Measurements from ENCODE around the gene KIAA1328.
"Not testable (repeated sequence)": the region's sequence is repeated elsewhere in the genome, so short reads cannot be mapped to it uniquely, and the experiment has no call there.

Gene KIAA1328

DNA sequence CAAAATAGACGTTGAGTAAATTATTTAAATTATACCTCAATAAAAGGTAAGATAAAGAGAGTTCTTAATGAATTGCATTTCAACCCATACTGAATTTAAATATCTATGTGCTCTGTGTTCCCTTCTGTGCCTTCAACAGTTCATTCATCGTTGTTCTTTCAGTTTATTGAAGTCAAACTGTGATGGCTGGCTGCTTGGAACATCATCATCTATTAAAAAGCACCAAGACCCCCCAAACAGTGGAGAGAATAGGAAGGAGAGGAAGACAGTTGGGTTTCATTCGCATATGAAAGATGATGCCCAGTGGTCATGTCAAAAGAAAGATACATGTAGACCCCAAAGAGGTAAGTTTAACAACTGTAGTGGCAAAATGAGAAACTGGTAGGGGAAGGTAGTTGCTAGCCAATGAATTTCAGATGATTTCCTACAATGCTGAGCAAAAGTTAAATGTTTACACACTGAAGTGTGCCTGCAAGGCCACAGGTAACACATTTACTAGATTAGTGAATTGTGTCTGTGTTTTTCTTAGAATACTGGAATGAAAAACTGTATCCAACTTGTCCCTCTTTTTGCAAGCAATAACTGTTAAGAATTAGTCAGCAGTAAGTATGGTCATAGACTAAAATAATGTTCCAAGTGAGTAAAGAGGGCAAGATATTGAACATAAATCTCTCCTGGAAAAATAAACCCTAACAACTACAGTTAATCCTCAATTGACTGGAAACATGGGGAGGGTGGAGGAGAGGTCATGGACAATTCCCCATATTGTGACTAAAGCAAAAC, 331.3 kb downstream of the KIAA1328 start:
- Histone ChIP-seq H3K36me3 (ENCODE audit: insufficient read depth, low read length) (no peaks in the 10 kb centered on the region), H3K9me3 (ENCODE audit: low read length) (no peaks in the 10 kb centered on the region), H3K4me1 (ENCODE audit: insufficient read depth, low read length) (no peaks in the 10 kb centered on the region), H3K9ac (ENCODE audit: low read length) (no peak overlapping the region), H3K27me3 (ENCODE audit: control insufficient read depth in 1 of 2, insufficient read depth in 2 of 2, low read length in 2 of 2) (no peaks in the 10 kb centered on the region), H3K4me3 (ENCODE audit: low read depth in 1 of 2, low read length in 2 of 2) (no peak overlapping the region), H3K27ac (ENCODE audit: low read depth, low read length) (no peak overlapping the region)

DNA sequence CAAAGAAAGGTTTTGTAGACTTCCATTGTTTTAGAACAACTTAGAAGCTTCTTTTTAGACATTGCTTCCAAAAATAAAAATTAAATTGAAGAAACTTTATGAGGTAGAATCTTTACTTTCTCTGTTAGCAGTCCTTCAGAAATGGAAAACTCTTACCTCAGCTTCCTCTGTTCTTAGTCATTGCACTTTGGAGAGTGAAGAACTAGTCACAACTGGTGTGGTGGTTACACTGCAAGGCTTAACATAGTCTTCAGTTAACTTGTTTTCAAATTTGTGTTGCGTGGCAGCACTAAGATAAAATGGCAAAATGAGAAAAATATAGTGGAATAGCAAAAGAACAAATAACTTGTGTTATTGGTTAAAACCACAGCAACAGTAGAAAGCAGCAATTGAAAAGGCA, 332.6 kb downstream of the KIAA1328 start:
- no peaks in the 10 kb centered on the region for H3K36me3 ChIP-seq (ENCODE audit: insufficient read depth, low read length)
- H3K9me3 ChIP-seq (ENCODE audit: low read length): no peaks in the 10 kb centered on the region
- H3K27me3 ChIP-seq (ENCODE audit: control insufficient read depth in 1 of 2, insufficient read depth in 2 of 2, low read length in 2 of 2): no peaks in the 10 kb centered on the region
- H3K9ac ChIP-seq (ENCODE audit: low read length): no peak overlapping the region
- no peak overlapping the region for H3K4me3 ChIP-seq (ENCODE audit: low read depth in 1 of 2, low read length in 2 of 2)
- H3K4me1 ChIP-seq (ENCODE audit: insufficient read depth, low read length): no peaks in the 10 kb centered on the region
- H3K27ac ChIP-seq (ENCODE audit: low read depth, low read length): no peak overlapping the region

DNA sequence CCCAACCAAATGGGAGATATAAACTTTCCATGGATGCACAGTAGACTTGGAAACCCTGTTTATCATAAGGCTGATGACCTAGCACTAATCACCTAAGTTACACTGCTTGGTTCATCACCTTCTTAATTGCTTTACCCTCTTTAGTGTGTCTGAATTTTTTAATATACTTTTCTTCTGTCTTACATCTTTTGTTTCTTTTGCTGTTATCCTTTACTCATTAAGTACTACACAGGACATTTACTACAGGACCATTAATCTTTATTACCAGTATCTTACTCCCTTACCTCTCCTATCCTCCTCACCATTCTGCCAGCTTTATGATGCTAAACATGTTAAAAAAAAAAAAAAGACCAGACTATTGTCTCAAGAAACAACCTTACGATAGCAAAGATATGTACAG, 333.6 kb downstream of the KIAA1328 start:
- H3K27me3 ChIP-seq (ENCODE audit: control insufficient read depth in 1 of 2, insufficient read depth in 2 of 2, low read length in 2 of 2): no peaks in the 10 kb centered on the region
- no peak overlapping the region for H3K4me3 ChIP-seq (ENCODE audit: low read depth in 1 of 2, low read length in 2 of 2)
- H3K27ac ChIP-seq (ENCODE audit: low read depth, low read length): no peak overlapping the region
- no peaks in the 10 kb centered on the region for H3K4me1 ChIP-seq (ENCODE audit: insufficient read depth, low read length)
- H3K9me3 ChIP-seq (ENCODE audit: low read length): no peaks in the 10 kb centered on the region
- H3K9ac ChIP-seq (ENCODE audit: low read length): no peak overlapping the region
- no peaks in the 10 kb centered on the region for H3K36me3 ChIP-seq (ENCODE audit: insufficient read depth, low read length)

DNA sequence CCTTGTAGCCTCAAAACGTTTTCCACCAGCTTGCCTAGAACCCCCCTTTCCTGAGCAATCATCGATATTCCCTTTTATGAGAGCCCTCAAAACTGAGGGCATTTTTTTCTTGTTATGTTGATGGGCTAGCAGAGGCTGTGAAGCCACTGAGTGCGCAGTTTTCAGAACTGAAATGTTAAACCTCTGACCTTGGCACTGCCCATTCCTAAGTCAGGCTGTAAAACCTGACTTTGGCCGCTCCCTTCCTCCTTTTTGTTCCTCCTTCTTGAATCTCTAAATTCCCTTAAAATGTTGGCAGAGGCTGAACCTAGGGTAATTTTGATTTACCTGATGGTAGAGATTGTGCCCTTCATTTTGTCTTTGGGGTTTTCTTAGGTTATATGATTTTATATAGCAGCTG, 334.2 kb downstream of the KIAA1328 start:
- Histone ChIP-seq H3K27me3 (ENCODE audit: control insufficient read depth in 1 of 2, insufficient read depth in 2 of 2, low read length in 2 of 2) (no peaks in the 10 kb centered on the region), H3K9me3 (ENCODE audit: low read length) (no peaks in the 10 kb centered on the region), H3K9ac (ENCODE audit: low read length) (no peak overlapping the region), H3K4me3 (ENCODE audit: low read depth in 1 of 2, low read length in 2 of 2) (no peak overlapping the region), H3K36me3 (ENCODE audit: insufficient read depth, low read length) (no peaks in the 10 kb centered on the region), H3K4me1 (ENCODE audit: insufficient read depth, low read length) (no peaks in the 10 kb centered on the region), H3K27ac (ENCODE audit: low read depth, low read length) (no peak overlapping the region)

DNA sequence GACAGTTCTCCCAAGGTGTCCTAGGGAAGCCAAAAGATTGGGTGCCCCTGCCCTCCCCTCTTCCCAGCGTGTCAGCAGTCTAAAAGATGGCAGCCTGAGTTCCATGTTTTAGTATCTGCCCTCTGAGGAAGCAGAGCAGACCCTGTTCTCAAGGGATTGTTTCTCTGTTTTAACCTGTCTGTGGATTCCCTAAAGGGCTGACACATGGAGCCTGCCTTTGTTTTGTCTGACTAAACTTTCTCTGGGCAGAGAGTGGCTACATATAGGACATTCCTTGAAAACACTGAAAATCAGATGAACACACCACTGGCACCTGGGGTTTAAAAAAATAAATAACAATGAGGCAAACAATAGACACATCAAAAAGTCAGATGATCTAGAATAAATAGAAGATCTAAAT, 337.6 kb downstream of the KIAA1328 start:
- Histone ChIP-seq H3K27me3 (ENCODE audit: control insufficient read depth in 1 of 2, insufficient read depth in 2 of 2, low read length in 2 of 2) (no peaks in the 10 kb centered on the region), H3K36me3 (ENCODE audit: insufficient read depth, low read length) (no peaks in the 10 kb centered on the region), H3K9me3 (ENCODE audit: low read length) (no peaks in the 10 kb centered on the region), H3K4me1 (ENCODE audit: insufficient read depth, low read length) (no peaks in the 10 kb centered on the region), H3K27ac (ENCODE audit: low read depth, low read length) (no peak overlapping the region), H3K9ac (ENCODE audit: low read length) (no peak overlapping the region), H3K4me3 (ENCODE audit: low read depth in 1 of 2, low read length in 2 of 2) (no peak overlapping the region)

DNA sequence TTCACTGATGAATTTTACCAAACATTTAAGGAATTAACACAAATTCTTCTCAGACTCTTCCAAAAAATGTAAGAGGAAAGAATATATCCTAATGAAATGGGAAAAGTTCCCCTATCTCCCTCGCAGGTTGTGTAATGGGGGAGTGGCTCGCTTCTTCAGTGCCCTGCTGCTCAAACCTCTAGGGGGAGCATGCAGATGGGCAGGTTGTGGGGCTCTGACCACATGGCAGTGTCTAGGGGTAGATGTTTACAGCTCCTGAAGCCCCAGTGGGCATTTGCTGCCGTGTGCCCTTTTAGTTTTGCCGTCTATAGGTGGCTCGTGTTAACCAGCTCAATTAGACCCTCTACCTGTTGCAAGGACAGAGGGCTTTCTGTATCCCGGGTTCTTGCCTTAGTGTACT, 338.0 kb downstream of the KIAA1328 start:
- not testable (repeated sequence) for H3K4me3 ChIP-seq (ENCODE audit: low read depth in 1 of 2, low read length in 2 of 2); H3K27me3 ChIP-seq (ENCODE audit: control insufficient read depth in 1 of 2, insufficient read depth in 2 of 2, low read length in 2 of 2); H3K27ac ChIP-seq (ENCODE audit: low read depth, low read length); H3K9me3 ChIP-seq (ENCODE audit: low read length); H3K36me3 ChIP-seq (ENCODE audit: insufficient read depth, low read length); H3K4me1 ChIP-seq (ENCODE audit: insufficient read depth, low read length); H3K9ac ChIP-seq (ENCODE audit: low read length)

DNA sequence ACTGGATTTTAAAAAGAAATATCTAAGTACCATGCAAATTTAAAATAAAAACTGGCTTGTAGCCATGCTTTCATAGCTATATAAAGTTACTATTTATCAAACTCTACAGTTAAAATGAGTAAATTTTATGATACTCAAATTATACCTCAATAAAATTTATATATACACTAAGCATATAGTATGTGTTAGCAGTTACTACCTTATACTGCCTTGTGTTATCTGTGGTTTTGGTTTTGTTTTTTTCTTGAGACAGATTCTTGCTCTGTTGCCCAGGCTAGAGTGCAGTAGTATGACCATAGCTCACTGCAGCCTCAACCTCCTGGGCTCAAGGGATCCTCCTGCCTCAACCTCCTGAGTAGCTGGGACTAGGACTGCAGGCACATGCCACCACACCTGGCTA, 342.1 kb downstream of the KIAA1328 start:
- Histone ChIP-seq H3K27me3 (ENCODE audit: control insufficient read depth in 1 of 2, insufficient read depth in 2 of 2, low read length in 2 of 2) (no peaks in the 10 kb centered on the region), H3K36me3 (ENCODE audit: insufficient read depth, low read length) (no peaks in the 10 kb centered on the region), H3K9me3 (ENCODE audit: low read length) (no peaks in the 10 kb centered on the region), H3K4me3 (ENCODE audit: low read depth in 1 of 2, low read length in 2 of 2) (no peak overlapping the region), H3K9ac (ENCODE audit: low read length) (no peak overlapping the region), H3K4me1 (ENCODE audit: insufficient read depth, low read length) (no peaks in the 10 kb centered on the region), H3K27ac (ENCODE audit: low read depth, low read length) (no peak overlapping the region)

DNA sequence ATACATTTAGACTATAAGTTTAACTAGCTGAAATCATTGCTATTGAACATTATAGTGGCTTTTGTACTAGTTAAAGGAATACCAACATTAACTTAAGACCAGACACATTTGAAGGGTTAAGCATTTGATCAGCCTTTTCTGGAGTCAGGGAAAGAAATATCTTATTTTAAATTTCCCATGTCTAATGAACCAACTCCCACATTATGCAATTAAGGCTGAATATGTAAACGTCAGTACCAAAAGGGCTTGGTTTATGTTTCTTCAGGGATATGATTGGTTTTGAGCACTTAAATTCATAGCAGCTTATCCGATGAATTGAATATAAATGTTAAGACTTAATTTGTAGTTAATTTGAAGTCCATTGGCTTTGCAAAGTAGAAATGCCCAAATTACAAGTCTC, 344.5 kb downstream of the KIAA1328 start:
- no peaks in the 10 kb centered on the region for H3K9me3 ChIP-seq (ENCODE audit: low read length)

DNA sequence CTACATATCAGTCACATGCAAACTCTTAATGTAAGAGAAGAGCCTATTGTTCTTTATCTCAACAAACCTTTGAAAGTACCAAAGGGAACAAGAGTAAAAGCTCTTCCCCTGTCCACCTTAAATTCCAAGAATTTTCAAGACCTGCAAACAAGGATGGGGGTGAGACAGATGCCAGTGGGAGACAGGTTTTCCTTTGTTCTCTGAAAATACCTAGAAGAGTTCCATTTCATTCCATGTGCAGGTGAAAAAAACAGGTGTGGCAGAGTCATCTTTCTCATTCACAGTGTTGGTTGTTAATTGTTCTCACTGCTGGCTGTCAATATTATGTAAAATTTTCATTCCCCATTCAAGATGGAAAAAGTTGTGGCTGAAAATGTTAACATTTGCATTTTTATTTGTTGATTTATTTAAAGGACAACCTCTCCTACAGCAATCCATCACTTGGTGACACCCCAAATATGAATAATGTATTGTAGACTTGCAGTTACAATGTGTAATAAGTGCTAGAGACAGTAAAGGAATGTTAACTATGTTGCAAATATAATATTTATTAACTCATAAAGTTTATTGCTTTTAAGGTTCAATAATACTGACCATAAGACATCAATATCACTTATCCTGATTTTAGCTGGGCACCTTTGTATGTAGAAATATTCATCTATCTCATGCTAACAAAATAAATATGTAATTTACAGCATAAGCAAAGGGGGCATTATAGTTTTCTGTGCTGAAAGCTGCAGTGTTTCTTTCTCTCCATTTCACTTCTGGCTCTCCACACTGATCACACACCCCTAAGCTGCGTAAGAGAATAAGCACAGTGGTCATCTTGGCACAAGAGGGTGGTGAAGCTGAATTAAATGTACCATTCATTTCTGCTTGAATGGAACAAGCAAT, 347.0 kb downstream of the KIAA1328 start:
- H3K27ac ChIP-seq (ENCODE audit: low read depth, low read length): no peak overlapping the region
- no peaks in the 10 kb centered on the region for H3K27me3 ChIP-seq (ENCODE audit: control insufficient read depth in 1 of 2, insufficient read depth in 2 of 2, low read length in 2 of 2)
- H3K4me1 ChIP-seq (ENCODE audit: insufficient read depth, low read length): no peaks in the 10 kb centered on the region
- no peaks in the 10 kb centered on the region for H3K9me3 ChIP-seq (ENCODE audit: low read length)
- H3K9ac ChIP-seq (ENCODE audit: low read length): no peak overlapping the region
- no peak overlapping the region for H3K4me3 ChIP-seq (ENCODE audit: low read depth in 1 of 2, low read length in 2 of 2)
- H3K36me3 ChIP-seq (ENCODE audit: insufficient read depth, low read length): no peaks in the 10 kb centered on the region

More for the DNA sequence above, 344.5 kb downstream of the KIAA1328 start:
- Histone ChIP-seq H3K27ac (ENCODE audit: low read depth, low read length) (no peak overlapping the region), H3K36me3 (ENCODE audit: insufficient read depth, low read length) (no peaks in the 10 kb centered on the region), H3K27me3 (ENCODE audit: control insufficient read depth in 1 of 2, insufficient read depth in 2 of 2, low read length in 2 of 2) (no peaks in the 10 kb centered on the region), H3K9ac (ENCODE audit: low read length) (no peak overlapping the region), H3K4me3 (ENCODE audit: low read depth in 1 of 2, low read length in 2 of 2) (no peak overlapping the region), H3K4me1 (ENCODE audit: insufficient read depth, low read length) (no peaks in the 10 kb centered on the region)

DNA sequence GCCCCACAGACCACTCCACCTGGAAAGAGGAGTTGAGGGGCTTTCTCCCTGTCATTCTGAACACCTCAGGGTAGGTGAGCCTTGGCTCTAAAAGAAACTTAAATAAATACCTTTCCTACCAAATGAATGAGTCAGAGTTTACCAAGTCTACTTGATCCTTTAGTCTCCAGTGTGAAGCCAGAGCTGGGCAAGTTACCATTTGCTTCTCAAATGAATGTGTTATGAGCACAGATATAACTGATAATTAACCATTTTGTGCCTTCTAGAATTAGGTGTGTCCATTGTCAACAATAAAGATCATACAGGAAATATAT, 347.7 kb downstream of the KIAA1328 start:
- Histone ChIP-seq H3K27me3 (ENCODE audit: control insufficient read depth in 1 of 2, insufficient read depth in 2 of 2, low read length in 2 of 2) (no peaks in the 10 kb centered on the region), H3K27ac (ENCODE audit: low read depth, low read length) (no peak overlapping the region), H3K4me3 (ENCODE audit: low read depth in 1 of 2, low read length in 2 of 2) (no peak overlapping the region), H3K9ac (ENCODE audit: low read length) (no peak overlapping the region), H3K4me1 (ENCODE audit: insufficient read depth, low read length) (no peaks in the 10 kb centered on the region), H3K9me3 (ENCODE audit: low read length) (no peaks in the 10 kb centered on the region), H3K36me3 (ENCODE audit: insufficient read depth, low read length) (no peaks in the 10 kb centered on the region)

DNA sequence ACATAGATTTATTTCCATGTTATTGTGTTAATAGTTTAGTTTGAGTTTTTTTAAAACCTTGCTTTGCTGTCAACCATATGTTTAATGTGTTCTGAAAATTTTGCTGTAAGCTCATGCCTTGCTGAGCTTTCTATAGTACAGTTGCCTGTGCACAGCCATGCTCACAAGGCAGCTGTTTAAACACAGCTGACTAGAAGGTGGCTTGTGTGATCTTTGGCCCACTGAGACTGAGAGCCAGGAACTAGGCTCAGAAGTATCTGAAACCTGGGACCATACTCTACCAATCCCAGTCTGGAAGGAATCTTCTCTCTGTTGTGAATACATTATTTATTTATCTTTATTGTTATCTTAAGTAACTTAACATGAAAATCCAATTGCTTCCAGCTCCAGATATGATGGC, 350.5 kb downstream of the KIAA1328 start:
- Histone ChIP-seq H3K9ac (ENCODE audit: low read length) (no peak overlapping the region), H3K9me3 (ENCODE audit: low read length) (no peaks in the 10 kb centered on the region), H3K4me3 (ENCODE audit: low read depth in 1 of 2, low read length in 2 of 2) (no peak overlapping the region), H3K36me3 (ENCODE audit: insufficient read depth, low read length) (no peaks in the 10 kb centered on the region), H3K4me1 (ENCODE audit: insufficient read depth, low read length) (no peaks in the 10 kb centered on the region), H3K27ac (ENCODE audit: low read depth, low read length) (no peak overlapping the region), H3K27me3 (ENCODE audit: control insufficient read depth in 1 of 2, insufficient read depth in 2 of 2, low read length in 2 of 2) (no peaks in the 10 kb centered on the region)

DNA sequence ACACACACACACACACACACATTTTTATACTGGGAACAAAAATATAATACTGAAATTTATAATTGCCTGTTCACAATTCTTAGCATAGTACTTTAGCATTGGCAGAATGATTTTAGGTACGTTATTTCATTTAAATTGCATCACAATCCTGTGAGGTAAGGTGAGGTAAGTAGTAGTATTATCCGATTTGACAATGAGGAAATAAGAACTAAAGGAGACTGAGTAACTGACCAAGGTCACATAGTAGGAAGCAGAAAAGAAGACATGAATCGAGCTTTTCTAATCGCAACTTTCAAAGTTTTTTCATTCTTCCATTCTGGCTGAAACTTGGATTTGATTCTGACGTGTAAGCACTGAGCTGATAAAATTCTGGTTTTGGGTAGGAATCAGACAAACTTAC, 351.2 kb downstream of the KIAA1328 start:
- no peaks in the 10 kb centered on the region for H3K9me3 ChIP-seq (ENCODE audit: low read length)
- no peaks in the 10 kb centered on the region for H3K36me3 ChIP-seq (ENCODE audit: insufficient read depth, low read length)
- no peak overlapping the region for H3K9ac ChIP-seq (ENCODE audit: low read length)
- H3K27me3 ChIP-seq (ENCODE audit: control insufficient read depth in 1 of 2, insufficient read depth in 2 of 2, low read length in 2 of 2): no peaks in the 10 kb centered on the region
- no peaks in the 10 kb centered on the region for H3K4me1 ChIP-seq (ENCODE audit: insufficient read depth, low read length)
- no peak overlapping the region for H3K27ac ChIP-seq (ENCODE audit: low read depth, low read length)
- no peak overlapping the region for H3K4me3 ChIP-seq (ENCODE audit: low read depth in 1 of 2, low read length in 2 of 2)
